GM21390 (cell line): ENCODE results near the gene GPR55.

Experiments used
- ATAC-seq: cut with Tn5 transposase; IDR thresholded peaks from one replicate; pipeline ENCODE4 v1.9.1; 2021; ENCODE audit not compliant: unreplicated experiment

The GPR55 gene

GRCh38 chr2:230935130-230935430, 10.0 kb upstream of the GPR55 start:
- ATAC-seq, result no peak

DNA sequence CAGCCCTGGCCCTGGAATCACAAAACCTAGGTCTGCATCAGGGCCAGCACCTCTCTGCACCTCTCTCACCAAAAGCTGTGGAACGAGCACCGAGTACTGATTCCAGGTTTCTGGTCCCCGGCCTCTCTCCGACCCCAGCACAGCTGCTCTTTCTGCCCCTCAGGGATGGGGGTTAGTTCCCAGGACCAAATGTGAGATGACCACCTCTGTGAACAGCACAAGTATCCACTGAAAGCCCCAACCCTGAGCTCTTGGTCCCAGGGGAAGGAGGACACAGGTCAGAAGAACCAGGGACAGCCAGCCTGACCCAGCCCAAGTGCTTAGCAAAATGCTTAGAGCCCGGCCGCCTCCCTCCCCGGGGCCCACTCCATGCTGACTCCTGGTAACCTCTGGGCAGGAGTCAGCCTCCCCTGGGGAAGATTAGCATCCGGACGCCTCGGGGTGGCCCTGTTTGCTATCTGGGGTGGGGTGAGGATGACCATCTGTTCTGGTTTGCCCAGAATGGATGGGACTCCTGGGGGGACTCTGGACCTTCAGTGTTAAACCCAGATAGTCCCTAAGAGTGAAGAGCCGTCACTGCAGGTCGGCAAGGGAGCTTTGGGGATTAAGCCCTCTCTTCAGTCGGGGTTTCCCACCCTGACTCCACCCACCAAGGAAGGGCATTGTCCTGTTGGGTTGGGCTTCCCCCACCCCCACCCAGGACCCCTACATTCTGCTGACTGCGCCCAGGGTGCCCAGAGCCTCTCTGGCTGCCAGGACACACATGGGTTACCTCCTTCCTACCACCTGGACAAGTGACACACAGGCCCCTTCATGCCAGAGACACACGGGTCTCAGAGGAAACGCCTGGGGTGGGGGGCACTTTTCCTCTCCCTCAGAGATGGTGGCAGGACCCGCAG, 9.4 kb upstream of the GPR55 start:
- no peak for ATAC-seq

DNA sequence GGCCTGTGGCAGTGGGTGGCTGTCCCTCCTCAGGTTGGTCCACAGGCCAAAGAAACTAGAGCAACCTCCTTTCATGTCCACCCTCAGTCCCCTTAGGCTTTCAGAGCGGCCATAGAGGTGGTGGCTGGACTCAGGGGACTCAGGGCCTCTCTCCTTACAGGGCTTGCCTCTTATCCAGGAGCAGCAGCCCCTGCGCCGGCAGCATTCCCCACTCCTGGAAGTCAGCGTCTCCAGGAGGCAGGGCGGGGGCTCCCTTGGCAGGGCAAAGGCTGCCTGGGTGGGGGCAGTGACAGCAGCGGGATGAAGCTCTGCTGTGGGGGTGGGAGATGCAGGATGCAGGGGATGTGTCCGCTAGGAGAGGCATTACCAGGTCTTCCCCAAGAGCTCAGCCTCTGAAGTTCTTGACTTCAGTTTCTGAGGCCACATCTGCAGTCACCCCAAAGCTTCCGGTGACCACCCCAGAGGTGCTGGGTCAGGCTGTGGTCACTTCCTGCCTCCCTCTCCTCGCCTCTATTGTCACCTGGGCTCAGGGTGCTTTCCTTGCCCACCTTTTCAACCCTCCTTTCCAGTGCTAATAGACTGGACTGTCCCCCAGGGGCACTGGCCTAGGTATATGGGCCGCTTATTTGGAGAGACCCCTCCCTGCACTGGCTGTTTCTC, 8.6 kb upstream of the GPR55 start:
- no peak for ATAC-seq

GRCh38 chr2:230932556-230933511, 7.8 kb upstream of the GPR55 start:
- ATAC-seq, result no peak

GRCh38 chr2:230931556-230932231, 6.7 kb upstream of the GPR55 start:
- ATAC-seq, result no peak

DNA sequence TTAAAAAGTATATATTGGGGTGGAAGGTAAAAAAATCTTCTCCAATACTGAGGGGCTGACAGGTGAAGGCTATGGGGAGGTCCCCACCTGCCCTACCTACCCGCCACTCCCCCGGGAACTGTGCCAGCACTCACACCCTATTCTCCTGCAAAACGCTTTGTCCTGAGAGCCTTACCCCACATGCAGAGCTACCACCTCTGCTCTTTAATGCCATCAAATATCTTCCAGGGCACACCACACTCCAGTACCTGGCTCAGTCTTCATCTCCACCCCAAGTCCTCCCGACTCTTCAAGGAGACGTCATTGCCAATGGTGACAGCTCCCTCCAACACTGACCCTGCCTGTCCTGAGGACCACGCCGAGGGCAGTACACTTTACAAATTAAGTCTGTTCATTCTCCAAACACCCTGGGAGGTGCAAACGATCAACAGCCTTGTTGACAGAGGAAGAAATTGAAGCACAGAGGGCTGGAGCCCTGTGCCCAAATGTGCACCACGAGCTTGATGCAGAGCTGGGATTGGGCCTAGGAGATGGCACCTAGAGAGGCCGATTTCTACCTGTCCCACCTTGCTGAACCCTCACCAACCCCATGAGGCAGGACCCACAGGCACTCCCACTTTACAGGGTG, 6.0 kb upstream of the GPR55 start:
- no peak for ATAC-seq

- ATAC-seq, result no peak
Observed at GRCh38 chr2:230930149-230930780, 5.2 kb upstream of the GPR55 start.

DNA sequence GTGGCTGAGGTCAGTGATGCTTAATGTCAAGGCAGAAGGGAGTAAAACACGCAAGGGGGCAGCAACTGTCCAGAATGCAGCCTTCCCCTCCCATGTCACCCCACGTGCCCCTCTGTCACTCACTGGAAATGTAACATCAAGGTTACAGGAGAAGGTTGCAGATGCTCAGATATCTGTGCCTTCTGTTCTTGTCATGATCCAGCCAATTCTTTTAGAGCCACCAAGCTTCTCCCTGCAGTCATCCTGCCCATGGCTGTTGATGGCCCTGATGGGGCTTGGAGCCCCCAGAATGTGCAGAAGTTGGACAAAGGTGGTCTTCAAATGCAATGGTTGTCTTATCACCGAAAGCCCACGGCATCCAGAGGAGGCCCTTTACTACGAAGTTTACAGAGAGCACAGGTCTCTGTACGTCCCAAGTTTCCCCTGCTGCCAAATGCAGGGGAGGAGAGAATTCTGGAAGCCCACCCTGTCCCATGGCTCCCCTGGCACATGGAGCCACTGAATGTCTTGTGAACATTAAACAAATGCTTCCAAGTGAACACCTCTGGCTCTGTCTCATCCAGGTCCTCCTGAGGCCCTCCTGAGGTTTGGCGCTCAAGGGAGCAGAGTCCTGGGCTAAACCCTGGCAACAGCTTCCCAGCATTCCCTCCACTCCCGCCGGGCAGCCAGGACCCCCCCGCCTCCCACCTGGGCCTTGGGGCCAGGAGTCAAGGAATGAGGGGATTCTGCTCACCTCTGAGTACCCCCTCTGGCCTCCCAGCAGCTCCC, 4.5 kb upstream of the GPR55 start:
- ATAC-seq, result no peak

- no peak for ATAC-seq
Observed at GRCh38 chr2:230928701-230929380, 3.8 kb upstream of the GPR55 start.

- no peak for ATAC-seq
Observed at GRCh38 chr2:230927711-230928341, 2.8 kb upstream of the GPR55 start.

DNA sequence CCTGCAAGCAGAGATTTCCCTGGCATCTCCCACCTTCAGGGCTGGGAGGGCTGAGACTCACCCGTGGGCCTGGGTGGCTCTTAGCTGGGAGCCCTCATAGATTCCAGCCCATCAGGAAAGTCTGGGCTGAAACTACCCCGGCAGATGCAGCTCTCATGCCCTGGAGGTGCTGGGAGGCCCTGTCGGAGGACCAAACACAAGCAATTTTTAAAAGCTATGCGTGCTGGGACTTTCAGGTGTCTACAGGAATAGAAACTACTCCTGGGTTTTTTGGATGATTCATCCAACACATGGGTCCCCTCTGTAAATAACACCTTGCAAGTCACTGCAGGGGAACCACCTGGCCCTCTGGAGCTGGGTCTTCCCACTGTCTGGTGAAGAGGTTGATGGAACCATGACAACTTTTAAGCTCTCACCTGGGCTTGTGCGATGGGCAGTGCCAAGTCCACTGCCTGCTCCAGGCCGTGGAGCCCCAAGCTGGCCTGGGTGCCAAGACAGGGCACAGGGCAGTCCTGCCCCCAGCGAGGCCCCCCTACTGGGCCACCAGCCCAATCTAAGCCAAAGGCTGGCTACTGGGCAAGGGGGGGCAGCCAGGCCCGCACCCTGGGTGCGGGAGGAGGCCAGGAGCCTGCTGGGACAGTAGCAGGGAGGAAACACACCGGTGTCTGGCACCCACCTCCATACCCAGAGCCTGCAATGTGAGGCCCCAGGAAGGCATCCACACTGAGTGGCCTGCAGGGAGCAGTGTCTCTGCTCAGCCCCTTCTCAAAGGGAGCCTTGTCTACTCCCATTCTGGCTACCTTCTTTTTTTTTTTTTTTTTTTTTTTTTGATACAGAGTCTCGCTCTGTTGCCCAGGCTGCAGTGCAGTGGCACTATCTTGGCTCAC, 1.1 kb upstream of the GPR55 start:
- ATAC-seq, result peak; percentile 39

- ATAC-seq, result peak; percentile 21
Observed at GRCh38 chr2:230925443-230925878, 419 bp upstream of the GPR55 start.

DNA sequence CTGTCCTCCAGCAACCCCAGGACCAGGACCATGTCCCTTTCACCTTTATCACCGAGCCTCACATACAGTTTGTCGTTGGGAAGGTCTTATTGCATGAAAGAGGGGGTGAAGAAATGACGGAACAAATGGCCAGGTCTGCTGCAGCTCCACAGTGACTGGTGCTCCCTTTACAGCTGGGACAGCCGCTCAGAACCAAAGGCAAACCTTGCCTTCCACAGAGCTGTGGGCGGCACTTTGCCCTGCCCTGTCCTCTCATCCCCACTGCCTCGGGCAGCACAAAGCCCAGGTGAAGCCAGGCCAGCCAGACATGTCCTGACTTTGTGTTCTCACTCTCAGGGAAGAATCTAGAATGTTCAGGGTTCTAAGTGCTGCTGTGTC, 961 bp downstream of the GPR55 start:
- no peak for ATAC-seq

DNA sequence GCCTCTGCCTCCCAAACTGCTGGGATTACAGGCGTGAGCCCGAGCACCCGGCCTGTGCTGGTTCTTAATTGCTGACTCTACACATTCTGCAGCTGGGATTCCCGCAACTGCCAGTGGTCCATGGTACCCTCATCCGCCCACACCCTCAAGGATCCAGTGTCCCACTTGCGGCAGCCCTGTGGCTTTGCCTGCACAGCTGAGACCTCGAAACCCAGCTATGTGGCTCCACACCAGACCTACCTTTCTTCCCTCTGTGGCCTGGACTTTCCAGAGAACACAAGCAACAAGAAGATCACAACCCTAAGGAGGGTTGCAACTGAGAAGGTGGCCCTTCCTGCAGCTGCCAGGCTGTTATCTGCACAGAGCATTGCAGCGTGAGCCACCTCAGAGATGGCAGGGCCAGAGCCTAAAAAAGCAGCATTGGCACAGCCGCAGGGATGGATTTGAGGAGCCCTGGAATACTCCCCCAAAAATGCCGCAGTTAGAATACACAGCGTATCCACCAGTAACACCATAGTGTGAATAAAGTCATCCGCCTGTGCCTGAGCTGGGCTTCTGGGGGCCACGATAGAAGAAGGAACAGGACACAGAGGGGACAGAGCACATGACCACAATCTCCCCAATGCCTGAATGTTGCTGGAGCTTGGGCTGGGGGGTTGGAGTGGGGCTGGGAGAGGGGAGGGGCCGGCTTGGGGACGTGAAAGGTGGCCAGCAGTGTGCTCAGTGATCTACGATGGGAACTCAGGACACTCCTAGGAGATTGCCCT, 1.9 kb downstream of the GPR55 start:
- no peak for ATAC-seq

- no peak for ATAC-seq
Observed at GRCh38 chr2:230921806-230922595, 3.0 kb downstream of the GPR55 start.

DNA sequence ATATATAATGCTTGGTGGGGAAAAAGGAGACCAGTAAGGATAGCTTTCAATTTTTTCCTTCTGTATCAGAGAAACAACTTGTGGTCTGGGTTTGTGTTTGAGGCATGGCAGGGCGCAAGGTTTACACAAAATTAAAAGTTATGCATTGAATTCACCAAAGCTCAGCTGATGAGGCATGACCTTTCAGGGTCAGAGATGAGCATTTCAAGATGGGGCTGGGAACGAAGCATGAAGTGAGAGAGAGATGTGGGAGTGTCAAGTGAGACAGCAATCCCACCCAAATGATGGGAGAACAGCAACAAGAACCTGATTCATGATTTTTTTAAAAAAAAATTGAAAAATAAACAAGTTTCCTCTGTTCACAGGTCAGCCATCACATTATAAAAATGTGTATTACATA, 4.9 kb downstream of the GPR55 start:
- ATAC-seq, result no peak
